ENCODE data around the gene MSL1. TPM values are rescaled to one million over a fixed set of nuclear protein-coding genes. Genes with fewer than 3 reads are reported as not detected.

MSL1 gene
- total and polyA plus RNA-seq, 2 of the 13 experiments (the other 11 are each of a cell fraction or from before 2014, with no cell fraction given): 63.8 to 88.5 TPM

GRCh38 chr17:40111221-40112128 lies 10.3 kb upstream of the MSL1 start (continued):
- TF ChIP-seq, protein P1, sequence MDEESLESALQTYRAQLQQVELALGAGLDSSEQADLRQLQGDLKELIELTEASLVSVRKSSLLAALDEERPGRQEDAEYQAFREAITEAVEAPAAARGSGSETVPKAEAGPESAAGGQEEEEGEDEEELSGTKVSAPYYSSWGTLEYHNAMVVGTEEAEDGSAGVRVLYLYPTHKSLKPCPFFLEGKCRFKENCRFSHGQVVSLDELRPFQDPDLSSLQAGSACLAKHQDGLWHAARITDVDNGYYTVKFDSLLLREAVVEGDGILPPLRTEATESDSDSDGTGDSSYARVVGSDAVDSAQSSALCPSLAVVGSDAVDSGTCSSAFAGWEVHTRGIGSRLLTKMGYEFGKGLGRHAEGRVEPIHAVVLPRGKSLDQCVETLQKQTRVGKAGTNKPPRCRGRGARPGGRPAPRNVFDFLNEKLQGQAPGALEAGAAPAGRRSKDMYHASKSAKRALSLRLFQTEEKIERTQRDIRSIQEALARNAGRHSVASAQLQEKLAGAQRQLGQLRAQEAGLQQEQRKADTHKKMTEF (CRISPR knock-in tag; IDR thresholded peaks at IDR 0.05): peak; percentile 90
- TF ChIP-seq POGZ (CRISPR knock-in tag; IDR thresholded peaks at IDR 0.05): peak; percentile 65; the same call in 1 of the 2 replicates
- no peak for TF ChIP-seq ZNF782 (CRISPR knock-in tag; IDR thresholded peaks at IDR 0.05; ENCODE audit: borderline replicate concordance)
- 0 out of 2 replicates have a peak, but pooled peaks have one; percentile 20 for TF ChIP-seq HBP1 (CRISPR knock-in tag; IDR thresholded peaks at IDR 0.05; ENCODE audit: low read depth)
- TF ChIP-seq EED (CRISPR knock-in tag; IDR thresholded peaks at IDR 0.05): no peak
- TF ChIP-seq SETDB1 (CRISPR knock-in tag; IDR thresholded peaks at IDR 0.05; ENCODE audit: borderline replicate concordance): no peak
- TF ChIP-seq SP2 (CRISPR knock-in tag; IDR thresholded peaks at IDR 0.05): peak; percentile 30; the same call in 1 of the 2 replicates
- TF ChIP-seq FLYWCH1 (CRISPR knock-in tag; IDR thresholded peaks at IDR 0.05): no peak
- TF ChIP-seq TBL1XR1 (IDR thresholded peaks at IDR 0.05; ENCODE audit: borderline replicate concordance, low read length, partially characterized antibody): no peak
- TF ChIP-seq, protein P2, sequence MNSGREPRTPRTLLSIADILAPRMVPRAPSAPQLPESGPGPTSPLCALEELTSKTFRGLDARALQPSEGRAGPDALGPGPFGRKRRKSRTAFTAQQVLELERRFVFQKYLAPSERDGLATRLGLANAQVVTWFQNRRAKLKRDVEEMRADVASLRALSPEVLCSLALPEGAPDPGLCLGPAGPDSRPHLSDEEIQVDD (CRISPR knock-in tag; IDR thresholded peaks at IDR 0.05; ENCODE audit: borderline replicate concordance): no peak
- TF ChIP-seq, protein P3, sequence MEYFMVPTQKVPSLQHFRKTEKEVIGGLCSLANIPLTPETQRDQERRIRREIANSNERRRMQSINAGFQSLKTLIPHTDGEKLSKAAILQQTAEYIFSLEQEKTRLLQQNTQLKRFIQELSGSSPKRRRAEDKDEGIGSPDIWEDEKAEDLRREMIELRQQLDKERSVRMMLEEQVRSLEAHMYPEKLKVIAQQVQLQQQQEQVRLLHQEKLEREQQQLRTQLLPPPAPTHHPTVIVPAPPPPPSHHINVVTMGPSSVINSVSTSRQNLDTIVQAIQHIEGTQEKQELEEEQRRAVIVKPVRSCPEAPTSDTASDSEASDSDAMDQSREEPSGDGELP (IDR thresholded peaks at IDR 0.05; ENCODE audit: borderline replicate concordance, low read depth): peak; percentile 25
- TF ChIP-seq SMC3 (IDR thresholded peaks at IDR 0.05; ENCODE audit: low read length): peak; percentile 94
- no peak for TF ChIP-seq NFIB (CRISPR knock-in tag; IDR thresholded peaks at IDR 0.05; ENCODE audit: borderline replicate concordance)
- TF ChIP-seq ZSCAN21 (CRISPR knock-in tag; IDR thresholded peaks at IDR 0.05; ENCODE audit: borderline replicate concordance): no peak
- 0 out of 2 replicates have a peak, but pooled peaks have one; percentile 27 for TF ChIP-seq MYNN (CRISPR knock-in tag; IDR thresholded peaks at IDR 0.05; ENCODE audit: low read depth)
- TF ChIP-seq ZNF460 (CRISPR knock-in tag; IDR thresholded peaks at IDR 0.05; ENCODE audit: borderline replicate concordance): no peak
- TF ChIP-seq, protein P4, sequence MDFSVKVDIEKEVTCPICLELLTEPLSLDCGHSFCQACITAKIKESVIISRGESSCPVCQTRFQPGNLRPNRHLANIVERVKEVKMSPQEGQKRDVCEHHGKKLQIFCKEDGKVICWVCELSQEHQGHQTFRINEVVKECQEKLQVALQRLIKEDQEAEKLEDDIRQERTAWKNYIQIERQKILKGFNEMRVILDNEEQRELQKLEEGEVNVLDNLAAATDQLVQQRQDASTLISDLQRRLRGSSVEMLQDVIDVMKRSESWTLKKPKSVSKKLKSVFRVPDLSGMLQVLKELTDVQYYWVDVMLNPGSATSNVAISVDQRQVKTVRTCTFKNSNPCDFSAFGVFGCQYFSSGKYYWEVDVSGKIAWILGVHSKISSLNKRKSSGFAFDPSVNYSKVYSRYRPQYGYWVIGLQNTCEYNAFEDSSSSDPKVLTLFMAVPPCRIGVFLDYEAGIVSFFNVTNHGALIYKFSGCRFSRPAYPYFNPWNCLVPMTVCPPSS (IDR thresholded peaks at IDR 0.05): no peak
- peak; percentile 33; the same call in 1 of the 2 replicates for TF ChIP-seq ZNF44 (CRISPR knock-in tag; IDR thresholded peaks at IDR 0.05)
- TF ChIP-seq ZNF430 (CRISPR knock-in tag; IDR thresholded peaks at IDR 0.05): no peak; the same call in 1 of the 2 replicates
- TF ChIP-seq HOXA9 (CRISPR knock-in tag; IDR thresholded peaks at IDR 0.05; ENCODE audit: borderline replicate concordance): no peak
- no peak for TF ChIP-seq SALL2 (CRISPR knock-in tag; IDR thresholded peaks at IDR 0.05)
- peak; percentile 79; the same call in 1 of the 2 replicates for TF ChIP-seq ZNF205 (CRISPR knock-in tag; IDR thresholded peaks at IDR 0.05)
- peak; percentile 90 for TF ChIP-seq STAG1 (CRISPR knock-in tag; IDR thresholded peaks at IDR 0.05)
